OCI-LY1 (cell line): ENCODE results near the gene ST3GAL2.

Source experiments
- EZH2 ChIP-seq: fragments of 200-600 bp; sonication (generic), shearing (Covaris generic); IDR thresholded peaks from 2 replicates; pipeline ENCODE4 v1.8.0; 2017; ENCODE audit warnings: borderline replicate concordance, mixed run types, mild to moderate bottlenecking, antibody characterized with exemption, low read length, moderate library complexity, mixed read lengths
- TF ChIP-seq, protein P1 (sequence below): fragments of 200-600 bp; sonication (generic), shearing (Covaris generic); IDR thresholded peaks from 2 replicates; pipeline ENCODE4 v1.5.1; 2017; ENCODE audit warnings: mild to moderate bottlenecking, antibody characterized with exemption, low read length, moderate library complexity, mixed read lengths

DNA sequence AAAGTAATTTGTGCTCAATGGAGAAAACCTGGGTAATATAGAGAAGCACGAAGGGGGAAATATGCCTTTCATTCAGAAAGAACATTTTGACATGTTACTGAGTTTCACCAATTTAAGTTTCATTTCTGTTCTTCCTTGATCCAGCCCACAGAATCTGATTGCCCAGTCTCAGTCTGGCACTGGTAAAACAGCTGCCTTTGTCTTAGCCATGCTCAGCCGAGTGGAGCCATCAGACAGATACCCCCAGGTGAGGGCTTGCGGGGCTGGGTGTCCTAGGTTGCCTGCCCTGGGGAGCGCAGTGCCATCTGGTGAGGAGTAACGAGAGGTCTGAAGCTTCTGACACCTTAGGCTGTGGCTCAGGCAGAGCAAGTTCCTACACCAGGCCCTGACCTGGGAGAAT is 74.5 kb downstream of the ST3GAL2 start:
- TF ChIP-seq, protein P1, sequence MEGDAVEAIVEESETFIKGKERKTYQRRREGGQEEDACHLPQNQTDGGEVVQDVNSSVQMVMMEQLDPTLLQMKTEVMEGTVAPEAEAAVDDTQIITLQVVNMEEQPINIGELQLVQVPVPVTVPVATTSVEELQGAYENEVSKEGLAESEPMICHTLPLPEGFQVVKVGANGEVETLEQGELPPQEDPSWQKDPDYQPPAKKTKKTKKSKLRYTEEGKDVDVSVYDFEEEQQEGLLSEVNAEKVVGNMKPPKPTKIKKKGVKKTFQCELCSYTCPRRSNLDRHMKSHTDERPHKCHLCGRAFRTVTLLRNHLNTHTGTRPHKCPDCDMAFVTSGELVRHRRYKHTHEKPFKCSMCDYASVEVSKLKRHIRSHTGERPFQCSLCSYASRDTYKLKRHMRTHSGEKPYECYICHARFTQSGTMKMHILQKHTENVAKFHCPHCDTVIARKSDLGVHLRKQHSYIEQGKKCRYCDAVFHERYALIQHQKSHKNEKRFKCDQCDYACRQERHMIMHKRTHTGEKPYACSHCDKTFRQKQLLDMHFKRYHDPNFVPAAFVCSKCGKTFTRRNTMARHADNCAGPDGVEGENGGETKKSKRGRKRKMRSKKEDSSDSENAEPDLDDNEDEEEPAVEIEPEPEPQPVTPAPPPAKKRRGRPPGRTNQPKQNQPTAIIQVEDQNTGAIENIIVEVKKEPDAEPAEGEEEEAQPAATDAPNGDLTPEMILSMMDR = no peak
- TF ChIP-seq EZH2 = no peak
